A549 treated with DMSO at 1 μM for 4 hours (cell line): ENCODE data around the gene OR5T3. TPM values are rescaled to one million over a fixed set of nuclear protein-coding genes. Genes with fewer than 3 reads are reported as not detected.

Experiments
- total RNA-seq: library from RNA; stranded (reverse); fragments of 200-300 nt; extraction: Qiagen RNA extraction; gene quantifications from 5 replicates; pipeline ENCODE4 v1.2.3, GENCODE V29; 2022; ENCODE audit warnings: low read depth

The OR5T3 gene
- total RNA-seq: not detected in 5 replicates

DNA sequence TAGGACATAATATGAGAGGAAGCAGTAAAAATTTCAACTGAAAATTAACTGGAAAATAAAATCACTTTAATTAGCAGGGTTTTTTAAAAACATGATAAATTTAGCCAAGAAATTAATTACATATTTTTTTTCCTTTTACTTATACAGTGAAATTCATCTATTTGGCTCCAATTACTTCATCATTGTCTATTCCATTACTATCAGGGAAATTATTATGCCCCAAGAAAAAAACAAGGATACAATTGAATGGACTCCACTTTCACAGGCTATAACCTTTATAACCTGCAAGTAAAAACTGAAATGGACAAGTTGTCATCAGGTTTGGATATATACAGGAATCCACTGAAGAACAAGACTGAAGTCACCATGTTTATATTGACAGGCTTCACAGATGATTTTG lies at the start of gene OR5T3:
Gene OR5T3, plus strand, starts transcription at position 301 of the 400 bp plus-strand sequence. Its CDS starts 0 bp downstream, at position 301.

DNA sequence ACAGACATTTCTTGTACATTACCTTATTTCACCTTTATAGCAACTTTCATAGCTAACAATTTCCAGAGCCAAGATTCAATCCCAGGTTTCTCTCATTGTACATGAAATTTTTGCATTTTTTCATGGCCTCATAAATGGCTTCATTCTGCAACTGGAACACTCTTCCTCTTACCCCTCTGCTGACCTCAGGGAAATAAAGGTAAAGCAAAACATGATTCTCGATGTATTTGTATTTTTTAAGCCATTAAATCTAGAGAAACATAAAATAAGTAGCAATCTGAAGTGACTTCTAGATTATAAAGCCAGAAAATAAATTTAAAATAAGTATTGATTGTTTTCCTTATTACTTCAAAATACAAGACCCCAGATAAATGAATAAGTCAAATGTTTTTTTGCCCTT lies 17.9 kb upstream of the OR5T3 start, which contains the start of gene OR5T2:
Gene OR5T2, minus strand, starts transcription at position 101 of the 400 bp plus-strand sequence. CDS start 1,193 bp downstream, outside the sequence.

DNA sequence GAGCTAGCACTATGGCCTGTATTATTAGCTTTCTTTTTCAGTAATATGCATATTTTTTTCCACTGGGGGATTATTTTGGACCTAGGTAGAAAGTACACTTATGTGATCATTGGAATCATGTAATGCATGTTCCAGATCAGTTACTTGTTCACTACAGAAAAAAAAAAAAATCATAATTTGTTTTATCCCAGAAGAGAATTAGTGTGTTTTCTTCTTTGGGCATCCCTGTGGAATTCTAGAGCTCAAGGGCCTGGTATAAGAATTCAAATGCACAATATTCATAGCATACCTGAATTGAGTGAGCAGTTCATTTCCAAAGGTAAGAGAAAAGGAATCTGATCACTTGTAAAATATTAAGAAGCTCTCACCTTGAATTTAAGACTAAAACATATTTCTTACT lies 21.8 kb downstream of the OR5T3 start, which contains the start of gene OR5T1:
Gene OR5T1, plus strand, starts transcription at position 301 of the 400 bp plus-strand sequence. CDS start 1,485 bp downstream, outside the sequence.

DNA sequence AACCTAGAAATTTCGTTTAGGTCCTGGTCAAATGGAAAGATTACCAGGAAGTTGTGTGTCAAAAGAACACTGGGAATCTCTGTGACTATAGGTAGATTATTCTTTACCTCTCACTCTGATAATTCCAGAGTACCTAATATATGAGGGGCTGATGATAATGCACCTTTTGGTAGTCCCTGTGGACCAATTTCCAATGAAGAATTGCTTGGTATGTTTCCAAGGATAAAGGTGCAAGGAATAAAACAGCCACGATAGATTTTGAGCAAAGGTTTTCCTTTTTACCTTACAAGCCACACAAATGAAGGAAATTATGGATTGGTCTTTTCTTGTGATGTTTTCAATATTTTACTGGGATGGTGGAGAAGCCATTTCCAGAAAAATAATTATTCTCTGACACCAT lies 40.1 kb downstream of the OR5T3 start, which contains the start of gene OR8H1:
Gene OR8H1, minus strand, starts transcription at position 101 of the 400 bp plus-strand sequence. CDS start 1,192 bp downstream, outside the sequence.

Other genes with a start within 250 kb of the OR5T3 start
- not detected in 5 replicates for gene OR5AS1, start 224.6 kb upstream of the OR5T3 start, total RNA-seq
- gene OR8I2, start 158.9 kb upstream of the OR5T3 start, total RNA-seq: not detected in 5 replicates
- gene OR8H2, start 148.6 kb upstream of the OR5T3 start, total RNA-seq: not detected in 5 replicates
- not detected in 5 replicates for gene OR8H3, start 129.9 kb upstream of the OR5T3 start, total RNA-seq
- not detected in 5 replicates for gene OR8J3, start 112.1 kb upstream of the OR5T3 start, total RNA-seq
- not detected in 5 replicates for gene OR8K5, start 91.9 kb upstream of the OR5T3 start, total RNA-seq
- not detected in 5 replicates for gene OR5J2, start 75.6 kb upstream of the OR5T3 start, total RNA-seq
- not detected in 5 replicates for gene OR5T2, start 18.0 kb upstream of the OR5T3 start, total RNA-seq
- not detected in 5 replicates for gene OR5T1, start 21.9 kb downstream of the OR5T3 start, total RNA-seq
- not detected in 5 replicates for gene OR8H1, start 40.0 kb downstream of the OR5T3 start, total RNA-seq
- not detected in 5 replicates for gene OR8K3, start 62.9 kb downstream of the OR5T3 start, total RNA-seq
- not detected in 5 replicates for gene OR8K1, start 93.8 kb downstream of the OR5T3 start, total RNA-seq
- gene OR8J1, start 102.0 kb downstream of the OR5T3 start, total RNA-seq: not detected in 5 replicates
- gene OR8U1, start 123.4 kb downstream of the OR5T3 start, total RNA-seq: not detected in 5 replicates
- not detected in 5 replicates for gene OR5AL1, start 160.4 kb downstream of the OR5T3 start, total RNA-seq
- gene OR5M3, start 221.1 kb downstream of the OR5T3 start, total RNA-seq: not detected in 5 replicates
- gene OR5M8, start 239.1 kb downstream of the OR5T3 start, total RNA-seq: not detected in 5 replicates